PC-9 (cell line): ENCODE data around the gene TRIP10. TPM values are rescaled to one million over a fixed set of nuclear protein-coding genes. Genes with fewer than 3 reads are reported as not detected.

Experiments used
- BruUV-seq: library from RNA; stranded (reverse); fragments of 400-500 nt; replicated peaks from 2 replicates; lab custom pipeline; 2021; lab: Mats Ljungman, UMichigan
- CTCF ChIA-PET: fragments of 300-600 bp; sonication (Branson Sonifier 250); formaldehyde crosslinking; loops from one replicate; lab custom pipeline; 2022; ENCODE audit warnings: antibody characterized with exemption; lab: Charles Lee
- POLR2A ChIA-PET: fragments of 300-600 bp; sonication (Branson Sonifier 250); formaldehyde crosslinking; loops from one replicate; lab custom pipeline; 2022; ENCODE audit warnings: antibody characterized with exemption; ENCODE audit not compliant: unreplicated experiment; lab: Charles Lee
- DNase-seq, 2 experiments: peaks; one replicate each; pipeline versions ENCODE4 v3.0.0 to v3.0.0-alpha.2; 2015 to 2022; ENCODE audit warnings: mixed read lengths in 1 of 2
- H2AFZ ChIP-seq: fragments of 200-600 bp; sonication (generic); 2 replicates; pipeline ENCODE4 v1.8.1; 2017; ENCODE audit warnings: antibody characterized with exemption
- H3F3A ChIP-seq: fragments of 200-600 bp; sonication (generic); 2 replicates; pipeline ENCODE4 v1.8.1; 2017; ENCODE audit warnings: antibody characterized with exemption, mild to moderate bottlenecking, low read depth; ENCODE audit not compliant: insufficient read depth
- H3K27ac ChIP-seq: fragments of 200-600 bp; sonication (generic); 2 replicates; pipeline ENCODE4 v1.6.1; 2016; ENCODE audit warnings: mixed run types
- H3K27me3 ChIP-seq: fragments of 200-600 bp; sonication (generic); 2 replicates; pipeline ENCODE4 v1.6.1; 2016; ENCODE audit warnings: low read depth, mixed run types; ENCODE audit not compliant: insufficient read depth
- H3K36me3 ChIP-seq: fragments of 200-600 bp; sonication (generic); 2 replicates; pipeline ENCODE4 v1.6.1; 2016; ENCODE audit warnings: low read depth, mixed run types
- H3K4me1 ChIP-seq: fragments of 200-600 bp; sonication (generic); replicated peaks from 2 replicates; pipeline ENCODE4 v1.6.1; 2016; ENCODE audit warnings: mixed run types; ENCODE audit not compliant: insufficient read depth
- H3K4me2 ChIP-seq: fragments of 200-600 bp; sonication (generic); 2 replicates; pipeline ENCODE4 v1.6.1; 2017; ENCODE audit warnings: mixed run types
- H3K4me3 ChIP-seq: fragments of 200-600 bp; sonication (generic); 2 replicates; pipeline ENCODE4 v1.6.1; 2016; ENCODE audit warnings: mixed run types
- H3K79me2 ChIP-seq: fragments of 200-600 bp; sonication (generic); 2 replicates; pipeline ENCODE4 v1.6.1; 2017; ENCODE audit warnings: low read depth, mixed run types
- H3K9me2 ChIP-seq: fragments of 200-600 bp; sonication (generic); 2 replicates; pipeline ENCODE4 v1.8.1; 2017; ENCODE audit warnings: mild to moderate bottlenecking; ENCODE audit not compliant: insufficient read depth
- H3K9me3 ChIP-seq: fragments of 200-600 bp; sonication (generic); 2 replicates; pipeline ENCODE4 v1.8.1; 2016; ENCODE audit warnings: low read depth; ENCODE audit not compliant: insufficient read depth
- H4K20me1 ChIP-seq: fragments of 200-600 bp; sonication (generic); 2 replicates; pipeline ENCODE4 v1.8.1; 2017; ENCODE audit not compliant: insufficient read depth
- CTCF ChIP-seq: fragments of 200-600 bp; sonication (generic); conservative IDR thresholded peaks from 2 replicates; pipeline ENCODE4 v1.6.1; 2017; ENCODE audit warnings: mixed run types, antibody characterized with exemption, mild to moderate bottlenecking, moderate library complexity
- EZH2 ChIP-seq: fragments of 200-600 bp; sonication (generic); IDR thresholded peaks from 2 replicates; pipeline ENCODE4 v1.8.0; 2017; ENCODE audit warnings: antibody characterized with exemption, low read depth
- intact Hi-C: fragments of 100-400 bp; cut with micrococcal nuclease; formaldehyde crosslinking; loops from one replicate; pipeline ENCODE4 v1.10.0; 2022; ENCODE audit not compliant: unreplicated experiment
- total RNA-seq: library from RNA; stranded (reverse); gene quantifications from 2 replicates; pipeline ENCODE4 v1.2.3, GENCODE V29; 2021

The TRIP10 gene
- total RNA-seq, 1 experiment from 2014 or later = 84.3 TPM

GRCh38 chr19:6777434-6777833 lies 38.0 kb downstream of the TRIP10 start:
- Histone ChIP-seq H3K27me3 (no peaks in the 10 kb centered on the region), H3K36me3 (no peaks in the 10 kb centered on the region), H3K4me1 (no peaks in the 10 kb centered on the region; the same call in 1 of the 2 replicates), H3K4me3 (no peak overlapping the region), H3K9me2 (no peaks in the 10 kb centered on the region), H3K27ac (no peak overlapping the region), H3F3A (peaks cover 4% of the 10 kb centered on the region; the same call in 1 of the 2 replicates), H3K4me2 (no peak overlapping the region), H3K79me2 (no peaks in the 10 kb centered on the region), H3K9me3 (no peaks in the 10 kb centered on the region), H2AFZ (no peak overlapping the region), H4K20me1 (no peaks in the 10 kb centered on the region)
- intact Hi-C loops = no loop called here
- no peak for DNase-seq
- BruUV-seq = no TSS peak
- TF ChIP-seq EZH2 (no peak), CTCF (no peak)
- POLR2A ChIA-PET = no interaction called here
- CTCF ChIA-PET = no interaction called here

GRCh38 chr19:6778386-6778785 lies 38.9 kb downstream of the TRIP10 start:
- CTCF ChIA-PET = no interaction called here
- H4K20me1 ChIP-seq = no peaks in the 10 kb centered on the region
- H3K4me2 ChIP-seq = no peak overlapping the region
- DNase-seq = no peak
- H3K9me2 ChIP-seq = no peaks in the 10 kb centered on the region
- H3F3A ChIP-seq = peaks cover 4% of the 10 kb centered on the region; the same call in 1 of the 2 replicates
- no peaks in the 10 kb centered on the region for H3K9me3 ChIP-seq
- POLR2A ChIA-PET = no interaction called here
- no peaks in the 10 kb centered on the region; the same call in 1 of the 2 replicates for H3K4me1 ChIP-seq
- H3K79me2 ChIP-seq = no peaks in the 10 kb centered on the region
- H3K27ac ChIP-seq = no peak overlapping the region
- intact Hi-C loops = no loop called here
- no peaks in the 10 kb centered on the region for H3K36me3 ChIP-seq
- no peak for TF ChIP-seq EZH2
- TF ChIP-seq CTCF = no peak
- no peaks in the 10 kb centered on the region for H3K27me3 ChIP-seq
- BruUV-seq = no TSS peak
- no peak overlapping the region for H3K4me3 ChIP-seq
- no peak overlapping the region for H2AFZ ChIP-seq

GRCh38 chr19:6779206-6779605 lies 39.7 kb downstream of the TRIP10 start:
- H4K20me1 ChIP-seq = no peaks in the 10 kb centered on the region
- H2AFZ ChIP-seq = no peak overlapping the region
- H3K4me2 ChIP-seq = no peak overlapping the region
- no peak overlapping the region for H3K27ac ChIP-seq
- no peak for DNase-seq
- no peaks in the 10 kb centered on the region for H3K9me2 ChIP-seq
- no peaks in the 10 kb centered on the region for H3K36me3 ChIP-seq
- TF ChIP-seq CTCF = no peak
- no peak for TF ChIP-seq EZH2
- CTCF ChIA-PET = no interaction called here
- no peak overlapping the region for H3K4me3 ChIP-seq
- H3K9me3 ChIP-seq = no peaks in the 10 kb centered on the region
- no peaks in the 10 kb centered on the region; the same call in 1 of the 2 replicates for H3K4me1 ChIP-seq
- peaks cover 4% of the 10 kb centered on the region; the same call in 1 of the 2 replicates for H3F3A ChIP-seq
- intact Hi-C loops = no loop called here
- POLR2A ChIA-PET = no interaction called here
- H3K27me3 ChIP-seq = no peaks in the 10 kb centered on the region
- no TSS peak for BruUV-seq
- no peaks in the 10 kb centered on the region for H3K79me2 ChIP-seq
